NCI-H748 (cell line): Measurements from ENCODE around the gene MTR.

Source experiments
- DNase-seq: peaks from one replicate; lab custom pipeline; 2025; ENCODE audit not compliant: unreplicated experiment; lab: John Stamatoyannopoulos, UW

The MTR gene

DNA sequence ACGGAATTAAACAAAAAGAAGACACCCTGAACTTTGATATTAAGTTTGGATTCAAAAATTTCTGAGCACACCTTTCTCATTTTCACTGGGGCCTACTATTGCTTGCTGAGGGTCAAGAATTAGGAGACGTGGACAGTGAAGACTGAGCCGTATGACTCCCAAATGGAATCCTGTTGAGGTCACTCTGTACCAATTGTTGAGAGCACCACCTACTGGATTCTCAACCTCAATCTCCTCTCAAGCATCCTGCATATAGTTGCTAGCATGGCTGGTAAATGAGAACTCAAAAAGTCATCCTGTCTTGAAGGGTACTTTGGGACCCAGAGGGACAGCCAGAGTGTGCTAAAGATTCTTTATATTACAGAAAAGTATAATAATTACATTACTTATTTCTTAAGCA is 20.2 kb upstream of the MTR start:
- DNase-seq: peak; percentile 12

DNA sequence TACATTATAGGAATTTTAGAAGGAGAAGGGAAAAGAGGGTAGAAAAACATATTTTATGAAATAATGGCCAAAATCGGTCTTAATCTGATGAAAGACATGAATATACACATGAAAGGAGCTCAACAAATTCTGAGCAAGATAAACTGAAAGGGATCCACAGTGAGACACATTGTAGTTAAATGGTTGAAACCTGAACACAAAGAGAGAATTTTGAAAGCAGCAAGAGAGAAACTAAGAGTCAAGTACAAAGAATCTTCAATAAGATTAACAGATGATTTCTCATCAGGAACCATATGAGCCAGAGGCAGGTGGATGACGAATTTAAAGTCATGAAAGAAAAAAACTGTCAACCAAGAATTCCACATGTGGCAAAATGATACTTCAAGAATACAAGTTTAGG is 15.8 kb upstream of the MTR start:
- no peak for DNase-seq

DNA sequence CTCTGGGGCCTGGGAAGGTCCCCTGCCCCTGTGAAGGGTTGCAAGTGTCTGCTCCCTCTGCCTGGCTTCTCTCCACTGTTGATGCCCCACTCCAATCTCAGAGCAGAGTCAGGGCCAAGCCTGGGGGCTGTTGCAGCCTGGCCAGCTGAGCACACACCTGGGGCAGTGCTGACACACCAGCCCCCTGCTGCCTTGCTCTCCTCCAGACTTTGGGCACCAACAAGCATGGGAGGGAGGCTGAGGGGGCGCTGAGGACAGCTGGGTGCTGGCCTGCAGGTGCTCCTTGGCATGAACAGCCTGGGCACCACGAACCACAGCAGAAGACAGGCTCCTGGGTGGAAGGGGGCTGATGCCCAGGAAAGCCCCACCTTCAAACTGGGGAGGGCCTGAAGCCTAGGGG is 9.6 kb upstream of the MTR start:
- no peak for DNase-seq

DNA sequence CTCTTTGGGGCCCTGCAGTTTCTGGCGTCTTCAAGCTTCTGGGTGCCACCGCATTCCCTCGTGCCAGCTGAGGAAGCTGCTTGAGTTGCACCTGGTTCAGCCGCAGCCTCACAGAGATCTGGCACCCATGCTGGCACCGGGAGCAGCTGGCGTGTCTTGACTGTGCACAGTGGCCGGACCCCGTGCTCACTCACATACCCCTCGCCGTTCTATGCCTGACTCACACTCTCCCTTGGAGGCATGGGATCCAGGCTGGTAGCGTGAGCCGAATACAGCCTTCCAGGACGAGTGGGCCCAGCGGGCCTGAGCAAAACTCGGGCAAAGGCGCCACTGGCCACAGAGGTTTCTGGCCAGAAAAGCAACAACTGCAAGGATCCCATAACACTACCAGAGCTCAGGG is 8.6 kb upstream of the MTR start:
- no peak for DNase-seq

DNA sequence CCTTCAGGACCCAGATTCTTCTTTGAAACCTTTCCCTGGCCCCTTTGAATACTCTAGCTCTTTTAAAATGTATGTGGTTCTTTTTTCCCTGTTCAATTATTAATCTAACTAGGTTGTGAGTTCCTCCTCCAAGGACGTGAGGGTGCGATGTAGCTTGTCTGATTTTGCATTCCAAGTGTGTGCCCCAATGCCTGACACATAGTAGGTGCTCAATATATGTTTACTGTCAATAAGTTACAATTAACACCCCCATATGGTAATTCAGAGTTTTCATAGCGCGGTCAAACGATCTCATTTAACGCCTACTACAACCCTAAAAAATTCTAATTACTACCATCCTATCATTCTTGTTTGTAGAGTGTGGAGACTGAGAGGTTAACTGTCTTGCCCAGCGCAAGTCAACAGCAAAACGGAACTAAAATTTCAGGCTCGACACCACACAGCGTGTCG is 482 bp upstream of the MTR start:
- no peak for DNase-seq

DNA sequence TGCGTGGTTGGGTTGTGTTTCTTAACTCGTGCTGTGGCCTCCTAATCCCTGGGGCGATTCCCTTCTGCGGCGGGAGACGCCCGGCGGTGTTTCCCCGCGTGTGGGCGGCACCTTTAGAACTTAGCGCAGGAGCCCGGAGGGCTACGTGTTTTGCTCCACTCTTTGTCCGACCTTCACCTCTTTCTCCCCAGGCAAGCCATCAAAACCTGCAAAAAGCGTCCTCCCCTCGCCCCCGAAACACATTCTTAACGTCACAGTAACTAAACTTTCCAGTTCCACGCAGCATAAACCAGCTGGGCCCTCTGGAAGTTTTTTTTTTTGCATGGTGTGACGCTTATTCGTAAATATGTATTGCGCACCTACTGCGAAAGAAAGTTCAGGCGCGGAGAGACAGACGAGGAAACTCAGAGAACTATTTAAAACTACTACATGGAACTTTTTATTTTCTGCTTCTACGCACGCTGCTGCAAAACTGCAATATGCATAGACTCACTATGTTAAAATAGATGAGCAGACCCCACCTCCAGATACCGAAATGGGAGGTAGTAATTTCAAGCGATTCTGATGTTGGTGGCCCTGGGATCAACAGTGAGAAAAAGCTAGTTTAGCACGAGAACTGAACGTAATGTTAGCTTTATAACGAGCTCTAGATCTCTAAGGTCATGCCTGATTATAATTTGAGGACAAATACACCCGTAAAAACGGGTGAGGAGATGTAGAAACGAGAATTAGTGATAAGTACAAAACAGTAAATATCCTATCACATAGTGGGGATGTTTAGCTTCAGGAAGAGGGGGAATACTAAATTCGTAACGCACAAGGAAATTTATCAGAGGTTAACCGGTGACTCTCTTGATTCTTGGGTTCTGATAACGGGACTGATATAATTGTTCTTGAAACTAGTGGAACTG is 920 bp downstream of the MTR start:
- peak; percentile 48 for DNase-seq

DNA sequence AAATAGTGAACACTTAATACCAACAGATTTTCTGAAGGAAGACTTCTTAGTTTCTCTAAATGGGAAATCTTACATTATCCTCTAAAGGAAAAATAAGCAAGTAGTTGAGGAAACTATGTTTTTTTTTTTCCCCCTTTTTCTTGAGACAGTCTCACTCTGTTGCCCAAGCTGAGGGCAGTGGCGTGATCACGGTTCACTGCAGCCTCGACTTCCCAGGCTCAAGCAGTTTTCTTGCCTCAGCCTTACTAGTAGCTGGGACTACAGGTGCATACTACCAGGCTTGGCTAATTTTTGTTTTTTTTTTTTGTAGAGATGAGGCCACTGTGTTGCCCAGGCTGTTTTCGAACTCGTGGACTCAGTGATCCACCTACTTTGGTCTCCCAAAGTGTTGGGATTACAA is 3.9 kb downstream of the MTR start:
- no peak for DNase-seq

DNA sequence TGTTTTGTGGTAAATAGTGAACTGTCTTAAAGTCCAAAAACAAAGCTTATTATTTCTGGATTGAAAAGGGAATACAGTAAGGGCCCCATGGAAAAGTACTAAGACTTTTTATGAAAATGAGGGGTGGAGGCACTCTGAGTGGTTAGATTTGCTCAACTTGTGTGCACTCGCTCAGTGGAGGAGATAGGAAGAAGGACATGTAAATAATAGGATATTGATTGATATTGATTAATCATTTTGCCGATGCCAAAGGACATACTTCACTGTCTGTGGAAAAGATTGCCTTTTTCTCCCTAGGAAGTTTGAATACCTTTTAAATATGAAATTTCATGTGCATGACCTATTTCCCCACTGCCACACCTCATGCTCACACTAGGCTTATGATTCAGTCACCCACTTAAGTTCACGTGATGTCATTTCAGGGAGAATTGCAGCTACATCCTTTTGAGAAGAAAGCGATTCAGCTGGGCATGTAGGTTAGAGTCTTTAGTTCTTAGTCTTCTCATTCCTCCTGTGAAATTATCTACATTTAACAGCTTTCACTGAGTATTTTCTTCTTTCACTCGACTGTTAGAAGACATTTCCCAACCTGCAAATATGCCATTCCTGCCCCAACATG is 5.0 kb downstream of the MTR start:
- no peak for DNase-seq

DNA sequence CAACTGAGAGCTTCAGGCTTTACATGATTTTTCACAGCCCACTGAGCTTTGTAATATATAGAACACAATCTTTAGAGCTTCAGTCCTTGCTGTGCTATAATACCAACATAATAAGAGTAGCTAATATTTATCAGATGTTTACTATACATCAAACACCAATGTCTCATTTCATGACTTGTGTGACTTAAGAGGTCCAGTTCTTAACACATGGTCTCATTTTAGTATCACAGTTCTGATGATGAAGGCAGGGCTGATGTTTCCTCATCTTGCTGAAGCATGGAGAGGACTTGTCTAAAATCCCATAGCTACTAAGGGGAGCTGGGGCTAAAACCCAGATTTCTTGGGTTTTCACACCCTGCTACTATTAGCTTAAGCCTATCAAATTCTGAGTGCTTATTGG is 5.5 kb downstream of the MTR start:
- DNase-seq: no peak

DNA sequence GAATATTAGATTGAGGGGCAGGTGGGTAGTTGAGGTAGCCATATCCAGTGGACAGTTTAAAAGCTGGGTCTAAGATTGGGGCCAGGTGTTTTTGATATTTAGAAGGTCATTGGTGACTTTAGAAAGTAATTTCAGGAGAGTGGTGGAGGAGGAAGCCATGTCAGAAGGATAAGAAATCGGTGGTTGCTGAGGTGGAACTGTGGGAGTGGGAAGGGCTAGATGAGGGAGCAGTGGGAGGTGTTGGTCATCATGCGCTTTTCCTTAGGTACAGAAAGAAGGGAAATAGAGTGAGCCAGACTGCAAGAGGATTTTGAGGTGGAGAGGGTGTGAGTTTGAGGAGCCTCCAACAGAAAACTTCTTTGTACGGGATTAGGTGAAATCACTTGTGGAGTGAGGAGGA is 7.2 kb downstream of the MTR start:
- no peak for DNase-seq

DNA sequence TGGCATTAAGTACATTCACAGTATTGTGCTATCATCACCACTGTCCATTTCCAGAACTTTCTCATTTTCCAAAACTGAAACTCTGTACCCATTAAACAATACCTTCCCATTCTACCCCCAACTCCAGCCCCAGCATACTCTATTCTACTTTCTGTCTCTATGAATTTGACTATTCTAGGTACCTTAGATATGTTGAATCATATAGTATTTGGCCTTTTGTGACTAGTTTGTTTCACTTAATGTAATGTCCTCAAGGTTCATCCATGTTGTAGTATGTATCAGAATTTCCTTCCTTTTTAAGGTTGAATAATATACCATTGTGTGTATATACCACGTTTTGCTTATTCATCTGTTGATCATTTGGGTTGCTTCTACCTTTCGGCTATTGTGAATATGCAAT is 11.5 kb downstream of the MTR start:
- no peak for DNase-seq

DNA sequence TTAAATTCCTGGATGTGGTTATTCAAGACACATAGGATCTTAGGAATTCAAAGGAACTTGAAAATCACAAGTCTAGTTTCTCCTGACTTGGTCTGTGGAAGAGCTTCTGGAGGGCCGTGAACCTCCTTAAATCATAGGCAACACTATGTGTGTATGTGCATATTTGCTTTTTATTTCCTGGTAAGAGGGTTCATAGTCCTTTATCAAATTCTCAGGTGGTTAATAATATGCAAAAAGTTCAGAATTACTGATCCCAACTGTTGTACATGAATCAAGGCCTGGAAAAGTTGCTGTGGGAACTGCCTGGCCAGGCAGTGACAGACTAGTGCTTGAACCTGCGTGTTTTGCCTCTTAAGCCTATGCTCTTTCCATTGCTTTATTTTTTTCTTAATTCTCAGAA is 12.9 kb downstream of the MTR start:
- DNase-seq: no peak

DNA sequence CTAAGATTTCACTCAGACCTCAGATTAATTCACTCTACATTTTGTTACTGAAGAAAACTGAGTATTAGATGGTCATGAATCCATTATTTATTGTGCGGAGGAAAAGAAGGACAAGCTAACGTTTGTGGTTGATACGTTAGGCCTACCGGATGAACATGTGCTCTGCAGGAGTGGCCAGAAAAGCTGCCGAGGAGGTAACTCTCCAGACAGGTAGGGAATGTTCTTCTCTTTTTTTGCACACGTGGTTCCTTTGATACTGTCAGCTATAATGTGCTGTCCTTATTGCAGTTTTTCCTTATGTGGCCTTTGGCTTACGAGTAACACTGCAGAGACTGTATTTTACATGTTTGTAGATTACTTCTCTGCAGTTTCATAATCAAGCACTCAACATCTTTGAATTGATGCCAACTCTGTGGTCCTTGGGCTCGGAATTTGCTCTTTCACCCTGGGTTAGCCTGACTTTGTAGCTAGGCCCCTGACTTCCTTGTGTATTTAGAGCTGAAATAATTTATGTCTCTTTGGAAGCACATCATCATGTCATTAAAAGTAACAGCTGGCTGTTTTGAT is 13.6 kb downstream of the MTR start:
- no peak for DNase-seq

DNA sequence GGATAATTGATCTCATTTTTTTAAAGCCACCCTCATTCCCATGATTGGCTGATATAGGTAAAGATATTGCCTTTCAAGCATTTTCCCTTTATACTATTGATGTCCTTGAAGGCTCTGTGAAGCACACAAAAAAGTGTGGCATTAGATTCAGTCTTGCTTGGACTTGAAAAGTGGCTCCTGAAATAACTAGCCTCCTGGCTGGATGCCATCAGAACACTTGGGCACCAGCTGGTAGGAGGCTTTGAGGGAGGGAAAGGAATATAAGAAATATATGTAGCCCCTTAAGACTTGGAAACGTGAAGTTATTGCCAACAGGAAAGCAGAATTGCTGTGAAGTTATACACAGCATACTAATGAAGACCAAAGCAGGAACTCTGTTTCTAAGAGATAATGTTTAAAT is 14.1 kb downstream of the MTR start:
- DNase-seq: no peak

DNA sequence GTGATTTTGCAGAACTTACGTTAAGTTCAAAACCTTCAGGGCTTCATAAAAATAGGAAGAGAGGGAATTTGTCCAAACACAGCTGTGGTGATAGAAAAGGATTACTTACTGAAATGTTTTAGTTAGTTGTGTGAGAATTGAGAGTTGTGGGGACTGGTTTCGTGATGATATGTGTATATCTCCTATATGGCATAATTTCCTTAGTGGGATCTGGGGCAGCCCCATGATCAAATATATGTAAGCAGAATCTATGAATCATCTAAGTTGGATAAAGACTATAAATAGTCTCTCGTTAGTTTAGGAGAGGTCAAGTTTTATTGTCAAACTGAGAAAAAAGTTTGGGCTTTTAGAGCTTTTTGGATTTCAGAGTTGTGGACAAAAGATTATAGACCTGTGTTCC is 14.9 kb downstream of the MTR start:
- no peak for DNase-seq

DNA sequence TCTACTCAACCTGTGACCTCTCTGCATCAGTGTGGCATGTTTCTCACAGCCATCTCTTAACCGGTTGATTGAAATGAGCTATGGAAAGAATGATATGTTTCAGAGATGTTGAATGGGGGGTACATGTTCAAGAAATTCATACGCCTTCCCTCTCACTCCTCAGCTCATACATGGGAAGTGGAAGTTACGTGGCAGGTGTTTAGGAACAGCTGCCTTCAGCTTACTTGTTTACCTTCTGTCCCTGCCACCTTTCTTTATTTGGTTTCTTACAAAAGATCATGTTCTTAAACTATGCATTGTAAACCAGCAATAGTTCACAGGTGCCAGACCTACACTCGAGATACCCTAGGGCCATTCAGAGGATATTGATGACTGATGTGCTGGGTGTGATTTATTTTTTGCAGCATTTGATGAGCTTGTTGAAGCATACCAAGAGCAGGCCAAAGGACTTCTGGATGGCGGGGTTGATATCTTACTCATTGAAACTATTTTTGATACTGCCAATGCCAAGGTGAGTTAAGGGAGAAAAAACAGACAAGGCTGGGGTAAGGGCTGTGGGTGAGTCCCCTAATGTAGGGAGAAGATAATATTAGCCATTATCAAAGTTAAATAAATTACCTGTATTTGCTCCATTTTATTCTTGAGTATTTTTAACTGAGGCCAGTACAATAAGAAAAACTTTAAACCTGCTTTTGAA is 17.4 kb downstream of the MTR start:
- DNase-seq: no peak

DNA sequence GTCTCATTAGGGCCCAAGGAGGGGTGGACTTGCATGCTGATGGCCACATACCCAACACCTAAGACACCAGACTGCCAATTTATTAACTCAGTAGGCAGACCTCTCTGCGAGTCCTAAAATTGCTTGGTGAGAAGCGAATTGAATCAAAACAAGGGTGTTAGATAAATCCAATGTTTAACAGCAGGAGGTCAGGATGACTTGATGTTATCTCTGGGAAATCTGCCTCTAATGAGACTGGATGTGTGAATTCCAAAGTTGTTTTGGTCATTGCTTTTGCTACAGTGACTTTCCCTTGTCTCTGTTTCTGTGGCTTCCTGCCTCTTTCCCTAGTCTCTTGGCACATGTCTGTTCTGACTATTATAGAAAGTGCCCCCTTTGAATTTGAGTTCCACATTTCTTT is 20.8 kb downstream of the MTR start:
- DNase-seq: no peak

DNA sequence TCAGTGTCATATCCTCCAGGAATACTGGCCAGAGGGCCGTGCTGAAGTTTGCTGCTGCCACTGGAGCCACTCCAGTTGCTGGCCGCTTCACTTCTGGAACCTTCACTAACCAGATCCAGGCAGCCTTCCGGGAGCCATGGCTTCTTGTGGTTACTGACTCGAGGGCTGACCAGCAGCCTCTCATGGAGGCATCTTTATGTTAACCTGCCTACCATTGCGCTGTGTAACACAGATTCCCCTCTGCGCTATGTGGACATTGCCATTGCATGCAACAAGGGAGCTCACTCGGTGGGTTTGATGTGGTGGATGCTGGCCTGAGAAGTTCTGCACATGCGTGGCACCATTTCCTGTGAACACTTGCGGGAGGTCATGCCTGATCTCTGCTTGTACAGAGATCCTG is 24.8 kb downstream of the MTR start:
- DNase-seq: no peak

DNA sequence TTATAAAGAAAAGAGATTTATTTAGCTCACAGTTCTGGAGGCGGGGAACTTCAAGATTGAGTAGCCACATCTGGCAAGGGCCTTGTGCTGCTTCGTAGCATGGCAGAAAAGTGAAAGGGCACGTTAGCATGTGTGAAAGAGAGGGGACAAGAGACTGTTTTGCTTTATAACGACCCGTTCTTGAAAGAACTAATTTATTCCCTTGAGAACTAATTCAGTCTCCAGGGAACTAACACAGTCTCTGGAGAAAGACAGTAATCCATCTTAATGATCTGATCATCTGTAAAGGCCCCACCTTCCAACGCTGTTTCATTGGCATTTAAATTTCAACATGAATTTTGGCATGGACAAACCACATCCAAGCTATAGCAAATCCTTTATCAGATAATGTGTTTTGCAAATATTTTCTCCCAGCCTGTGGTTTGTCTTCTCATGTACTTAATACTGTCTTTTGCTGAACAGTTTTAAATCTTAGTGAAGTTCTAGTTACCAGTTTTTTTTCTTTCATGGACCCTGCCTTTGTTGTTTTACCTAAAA is 26.1 kb downstream of the MTR start:
- DNase-seq: no peak

DNA sequence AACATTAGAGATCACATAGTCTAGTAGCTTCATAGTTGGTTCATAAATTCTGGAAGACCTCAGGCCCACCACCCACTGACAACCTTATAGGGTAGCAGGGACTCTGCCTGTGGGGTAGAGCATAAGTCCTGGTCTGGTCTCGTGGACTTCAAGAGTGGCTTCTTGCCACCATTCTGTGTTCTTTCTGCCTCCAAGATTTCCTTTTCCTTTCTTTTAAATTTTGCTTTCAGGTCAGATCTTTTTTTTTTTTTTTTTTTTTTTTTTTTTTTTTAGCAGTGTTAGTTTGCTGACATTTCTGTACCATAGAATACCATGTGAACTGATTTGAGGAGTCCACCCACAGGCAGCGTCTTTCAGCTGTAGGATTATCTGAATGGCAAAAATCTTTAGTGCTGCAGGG is 28.5 kb downstream of the MTR start:
- DNase-seq: no peak

DNA sequence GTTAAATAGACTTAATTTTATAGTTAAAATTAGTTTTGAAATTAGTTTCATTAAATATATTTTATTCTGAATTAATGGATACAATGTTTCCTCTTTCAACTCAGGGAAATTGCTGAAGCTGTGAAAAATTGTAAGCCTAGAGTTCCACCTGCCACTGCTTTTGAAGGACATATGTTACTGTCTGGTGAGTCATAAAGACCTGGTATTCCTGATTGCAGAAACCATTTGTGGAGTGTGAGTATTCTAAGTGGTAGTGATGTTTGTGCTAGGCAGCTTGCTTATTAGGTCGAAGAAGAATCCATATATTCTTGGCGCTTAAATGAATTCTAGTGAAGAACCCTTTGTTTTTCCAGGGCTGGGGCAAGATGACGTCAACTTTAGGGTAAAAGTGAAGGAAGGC is 34.0 kb downstream of the MTR start:
- no peak for DNase-seq

DNA sequence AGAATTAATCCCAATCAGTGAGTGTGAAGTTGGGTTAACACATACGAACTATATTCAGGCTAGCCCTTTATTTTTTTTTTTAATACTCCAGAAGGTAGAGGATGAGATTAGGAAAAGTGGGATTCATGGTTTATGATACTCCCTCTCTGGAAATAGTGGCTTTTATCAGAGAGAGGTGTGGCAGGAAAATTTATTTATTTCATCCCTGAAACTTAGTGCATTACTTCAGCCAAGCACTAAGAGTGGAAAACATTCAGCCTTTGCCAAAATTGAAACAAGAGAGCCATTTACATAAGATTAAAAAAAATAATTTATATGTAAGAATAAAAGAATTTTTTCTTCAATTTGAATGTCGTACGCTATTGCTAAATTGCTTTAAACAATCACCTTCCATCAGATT is 35.0 kb downstream of the MTR start:
- DNase-seq: no peak
